ENCODE measurements around the gene CMIP.

The CMIP gene

DNA sequence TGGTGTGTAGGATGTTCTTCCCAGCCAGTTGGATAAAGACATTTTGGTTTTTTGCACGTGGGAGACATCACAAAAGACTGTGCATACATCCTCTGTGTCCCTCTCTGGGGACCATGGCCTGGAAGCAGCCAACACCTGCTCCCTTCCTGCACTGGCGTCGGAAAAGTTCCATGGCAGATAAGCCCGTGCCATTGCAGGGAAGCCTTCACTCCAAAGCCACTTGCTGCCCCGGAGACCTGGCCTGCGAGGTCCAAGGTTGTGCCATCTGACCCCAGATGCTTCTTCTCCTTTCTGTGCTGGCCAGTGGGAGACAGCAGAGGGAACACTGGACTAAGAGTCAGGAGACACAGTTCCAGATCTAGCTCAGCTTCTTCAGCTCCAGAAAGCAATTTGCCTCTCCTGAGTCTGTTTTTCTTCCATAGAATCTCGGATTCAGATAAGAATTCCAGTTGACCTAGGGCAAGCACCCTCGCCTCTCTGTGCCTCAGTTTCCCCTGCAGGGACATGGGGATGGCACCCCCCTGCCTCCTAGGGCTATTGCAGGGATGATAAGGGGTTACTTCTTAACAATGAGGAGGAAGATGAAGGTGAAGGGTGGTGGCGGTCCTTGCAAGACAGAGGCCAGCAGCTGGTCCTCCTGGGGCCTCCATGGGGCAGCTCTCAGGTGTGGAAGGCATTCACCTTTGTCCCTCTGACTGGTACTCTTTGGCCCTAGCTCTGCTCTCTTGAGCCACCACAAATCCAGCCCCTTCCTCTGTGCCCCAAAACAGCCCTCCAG is 134.2 kb downstream of the CMIP start:
- H3K4me3 Mint-ChIP-seq, result no peak overlapping the region
- peaks cover 3% of the 10 kb centered on the region for H3K36me3 Mint-ChIP-seq (ENCODE audit: low read depth)
- H3K9me3 Mint-ChIP-seq, result no peaks in the 10 kb centered on the region

DNA sequence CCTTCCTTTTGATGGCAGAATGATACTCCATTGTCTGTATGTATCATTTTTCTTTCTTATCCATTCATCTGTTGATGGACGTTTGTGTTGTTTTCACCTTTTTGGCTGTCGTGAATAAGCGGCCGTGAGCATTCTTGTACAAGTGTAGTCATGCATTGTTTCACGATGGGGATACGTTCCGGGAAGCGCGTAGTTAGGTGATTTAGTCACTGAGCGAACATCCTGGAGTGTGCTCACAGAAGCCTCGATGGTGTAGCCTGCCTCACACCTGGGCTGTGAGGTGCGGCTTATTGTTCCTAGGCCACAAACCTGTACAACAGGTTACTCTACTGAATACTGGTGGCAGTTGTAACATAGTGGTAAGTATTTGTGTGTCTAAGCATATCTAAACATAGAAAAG is 136.5 kb downstream of the CMIP start:
- H3K4me1 Mint-ChIP-seq, result peaks cover 32% of the 10 kb centered on the region
- TF ChIP-seq, protein P1, sequence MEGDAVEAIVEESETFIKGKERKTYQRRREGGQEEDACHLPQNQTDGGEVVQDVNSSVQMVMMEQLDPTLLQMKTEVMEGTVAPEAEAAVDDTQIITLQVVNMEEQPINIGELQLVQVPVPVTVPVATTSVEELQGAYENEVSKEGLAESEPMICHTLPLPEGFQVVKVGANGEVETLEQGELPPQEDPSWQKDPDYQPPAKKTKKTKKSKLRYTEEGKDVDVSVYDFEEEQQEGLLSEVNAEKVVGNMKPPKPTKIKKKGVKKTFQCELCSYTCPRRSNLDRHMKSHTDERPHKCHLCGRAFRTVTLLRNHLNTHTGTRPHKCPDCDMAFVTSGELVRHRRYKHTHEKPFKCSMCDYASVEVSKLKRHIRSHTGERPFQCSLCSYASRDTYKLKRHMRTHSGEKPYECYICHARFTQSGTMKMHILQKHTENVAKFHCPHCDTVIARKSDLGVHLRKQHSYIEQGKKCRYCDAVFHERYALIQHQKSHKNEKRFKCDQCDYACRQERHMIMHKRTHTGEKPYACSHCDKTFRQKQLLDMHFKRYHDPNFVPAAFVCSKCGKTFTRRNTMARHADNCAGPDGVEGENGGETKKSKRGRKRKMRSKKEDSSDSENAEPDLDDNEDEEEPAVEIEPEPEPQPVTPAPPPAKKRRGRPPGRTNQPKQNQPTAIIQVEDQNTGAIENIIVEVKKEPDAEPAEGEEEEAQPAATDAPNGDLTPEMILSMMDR (IDR thresholded peaks at IDR 0.05; ENCODE audit: unreplicated experiment in 3 of 3), result no peak

More for the DNA sequence above, 134.2 kb downstream of the CMIP start:
- Mint-ChIP-seq H3K4me1 (peaks cover 15% of the 10 kb centered on the region), H3K27ac (no peak overlapping the region), H3K27me3 (ENCODE audit: low read depth) (no peaks in the 10 kb centered on the region)
- TF ChIP-seq, protein P1 (IDR thresholded peaks at IDR 0.05; ENCODE audit: unreplicated experiment in 3 of 3), result no peak

DNA sequence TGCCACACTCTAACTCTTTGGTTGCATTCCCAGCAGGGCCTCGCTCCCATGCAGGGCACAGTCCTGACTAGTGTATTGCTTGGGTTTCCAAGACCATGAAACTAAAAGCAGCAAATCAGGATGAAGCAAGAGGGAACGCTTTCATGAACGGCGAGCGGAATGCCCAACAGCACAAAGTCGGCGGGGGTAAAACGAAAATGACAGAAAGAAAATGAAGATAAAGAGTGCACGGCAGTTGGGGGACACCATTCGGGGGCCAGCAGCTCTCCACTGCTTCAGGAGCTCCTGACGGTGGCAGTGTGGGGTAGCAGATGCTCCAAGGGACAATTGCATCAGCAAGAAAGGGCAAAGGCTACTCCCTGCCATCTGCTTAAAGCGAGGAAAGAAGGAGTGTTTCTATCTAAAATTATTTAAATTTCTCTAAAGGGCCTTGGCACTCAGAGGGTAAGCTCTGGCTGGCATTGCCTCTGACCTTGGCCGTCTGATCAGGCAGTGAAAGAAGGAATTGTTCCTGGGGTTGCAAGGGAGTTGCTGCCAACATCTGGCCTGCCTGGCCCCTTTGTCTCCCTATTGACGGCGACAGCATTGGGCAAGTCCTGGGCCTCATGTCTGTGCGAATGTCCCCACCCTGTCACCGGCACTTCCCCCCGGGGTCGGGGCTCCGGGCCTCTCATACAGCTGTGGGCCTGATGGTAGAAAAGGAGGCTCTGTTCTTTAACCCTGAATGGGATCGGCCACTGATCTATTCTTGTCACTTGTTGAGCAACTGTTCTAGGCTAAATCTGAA is 138.2 kb downstream of the CMIP start:
- Mint-ChIP-seq H3K9me3 (no peaks in the 10 kb centered on the region), H3K4me1 (peaks cover 41% of the 10 kb centered on the region), H3K36me3 (ENCODE audit: low read depth) (peaks cover 4% of the 10 kb centered on the region), H3K4me3 (no peak overlapping the region), H3K27ac (peak overlapping the region in 1 of 3 experiments; percentile 17), H3K27me3 (ENCODE audit: low read depth) (no peaks in the 10 kb centered on the region)
- TF ChIP-seq, protein P1 (IDR thresholded peaks at IDR 0.05; ENCODE audit: unreplicated experiment in 3 of 3), result no peak

More for the DNA sequence above, 136.5 kb downstream of the CMIP start:
- H3K27ac Mint-ChIP-seq, result no peak overlapping the region
- no peak overlapping the region for H3K4me3 Mint-ChIP-seq
- peaks cover 4% of the 10 kb centered on the region for H3K36me3 Mint-ChIP-seq (ENCODE audit: low read depth)
- no peaks in the 10 kb centered on the region for H3K9me3 Mint-ChIP-seq
- H3K27me3 Mint-ChIP-seq (ENCODE audit: low read depth), result no peaks in the 10 kb centered on the region

DNA sequence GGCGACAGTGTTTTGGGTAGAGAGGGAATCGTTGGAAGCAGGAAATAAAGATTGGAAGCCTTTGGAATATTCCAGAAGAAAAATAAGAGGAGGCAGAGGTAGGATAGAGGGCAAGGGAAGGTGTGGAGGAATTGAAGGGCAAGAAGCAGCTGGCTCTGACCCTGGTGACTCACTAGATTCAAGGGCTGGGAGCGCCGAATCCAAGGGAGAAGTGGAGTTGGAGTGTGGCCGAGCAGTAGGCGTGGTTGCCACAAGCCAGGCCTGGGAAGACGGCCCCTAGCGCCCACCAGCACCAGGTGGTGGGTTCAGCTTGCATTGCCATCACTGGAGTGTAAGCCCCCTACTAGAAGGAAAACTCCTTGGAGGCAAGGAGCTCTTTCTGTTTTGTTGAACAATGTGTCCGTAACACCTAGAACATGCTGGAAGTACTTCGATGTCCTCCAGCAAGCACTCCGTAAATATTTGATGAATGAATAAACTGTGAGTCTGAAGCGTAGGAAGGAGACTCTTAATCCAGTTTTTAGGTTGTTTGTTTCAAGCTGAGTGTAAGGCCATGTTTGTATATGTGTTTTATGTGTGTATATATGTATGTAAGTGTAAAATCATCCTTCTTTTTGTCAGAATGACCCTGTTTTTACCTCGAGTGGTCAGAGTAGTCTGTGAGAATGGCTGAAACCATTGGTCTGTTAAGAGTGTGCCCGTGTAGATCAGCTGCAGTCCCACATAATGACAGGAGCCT is 139.5 kb downstream of the CMIP start:
- H3K27me3 Mint-ChIP-seq (ENCODE audit: low read depth), result no peaks in the 10 kb centered on the region
- no peak overlapping the region for H3K4me3 Mint-ChIP-seq
- no peaks in the 10 kb centered on the region for H3K9me3 Mint-ChIP-seq
- H3K4me1 Mint-ChIP-seq, result peaks cover 41% of the 10 kb centered on the region
- H3K36me3 Mint-ChIP-seq (ENCODE audit: low read depth), result peaks cover 6% of the 10 kb centered on the region
- H3K27ac Mint-ChIP-seq, result peak overlapping the region in 1 of 3 experiments; percentile 17
- TF ChIP-seq, protein P1 (IDR thresholded peaks at IDR 0.05; ENCODE audit: unreplicated experiment in 3 of 3), result no peak

DNA sequence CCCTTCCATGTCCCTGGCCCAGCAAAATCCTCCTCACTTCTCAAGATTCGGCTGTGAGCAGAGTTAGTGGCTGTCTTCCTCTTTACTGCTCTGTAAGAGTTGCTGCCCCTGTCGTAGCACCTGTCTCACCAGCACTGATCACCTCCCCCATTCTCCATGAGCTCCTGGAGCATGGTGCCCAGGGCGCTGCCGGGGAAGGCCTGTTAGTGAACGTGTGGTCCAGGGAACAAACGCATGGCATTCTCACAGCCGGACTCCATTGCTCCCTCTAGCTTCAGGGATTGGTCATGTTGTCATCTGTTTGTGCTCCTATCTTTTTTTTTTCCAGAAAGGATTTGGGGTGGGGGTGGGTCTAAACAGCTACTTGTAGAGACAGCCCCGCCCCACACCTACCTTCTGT is 141.2 kb downstream of the CMIP start:
- Mint-ChIP-seq H3K27ac (no peak overlapping the region), H3K4me1 (peaks cover 43% of the 10 kb centered on the region), H3K9me3 (no peaks in the 10 kb centered on the region), H3K36me3 (ENCODE audit: low read depth) (peaks cover 8% of the 10 kb centered on the region), H3K4me3 (no peak overlapping the region), H3K27me3 (ENCODE audit: low read depth) (no peaks in the 10 kb centered on the region)
- TF ChIP-seq, protein P1 (IDR thresholded peaks at IDR 0.05; ENCODE audit: unreplicated experiment in 3 of 3), result peak in 1 of 3 experiments; percentile 31
